WTC11 (cell line): ENCODE measurements around the gene DNASE1L3. TPM values are rescaled to one million over a fixed set of nuclear protein-coding genes. Genes with fewer than 3 reads are reported as not detected.

ENCODE experiments used
- ATAC-seq: fragments of 200-7000 bp; cut with Tn5 transposase; 2 replicates; pipeline ENCODE4 v1.10.0; 2021; ENCODE audit warnings: mild to moderate bottlenecking, moderate library complexity
- CTCF ChIA-PET: fragments of 300-600 bp; sonication (Branson Sonifier 250); formaldehyde crosslinking; loops from one replicate; lab custom pipeline; 2021; ENCODE audit warnings: antibody characterized with exemption; lab: Charles Lee
- POLR2A ChIA-PET: fragments of 350-600 bp; sonication (Branson Sonifier 250); formaldehyde crosslinking; loops from one replicate; lab custom pipeline; 2021; ENCODE audit warnings: antibody characterized with exemption; lab: Charles Lee
- DNase-seq: peaks from one replicate; pipeline ENCODE4 v3.0.0; 2021; ENCODE audit warnings: low spot score
- H3K27ac Mint-ChIP-seq: 2 replicates; pipeline ENCODE4 v1.8.0; 2021; ENCODE audit warnings: mixed read lengths
- H3K27me3 Mint-ChIP-seq: 2 replicates; pipeline ENCODE4 v1.8.0; 2021; ENCODE audit warnings: low read depth, mild to moderate bottlenecking, moderate library complexity, mixed read lengths
- H3K36me3 Mint-ChIP-seq: 2 replicates; pipeline ENCODE4 v1.8.0; 2021; ENCODE audit warnings: mixed read lengths
- H3K4me1 Mint-ChIP-seq: 2 replicates; pipeline ENCODE4 v1.8.0; 2022; ENCODE audit warnings: mixed read lengths
- H3K4me3 Mint-ChIP-seq: 2 replicates; pipeline ENCODE4 v1.8.0; 2021; ENCODE audit warnings: mild to moderate bottlenecking, moderate library complexity, mixed read lengths
- H3K9me3 Mint-ChIP-seq: 2 replicates; pipeline ENCODE4 v1.8.0; 2021; ENCODE audit warnings: mixed read lengths
- ATF6 ChIP-seq: sonication (generic); formaldehyde crosslinking; IDR thresholded peaks from 2 replicates; pipeline ENCODE4 v1.8.1; 2023; ENCODE audit warnings: mild to moderate bottlenecking, missing genetic modification reagents
- EMX1 ChIP-seq: fragments of 250-450 bp; sonication (Bioruptor Pico); IDR thresholded peaks from 2 replicates; pipeline ENCODE4 v1.8.0; 2021; ENCODE audit warnings: mild to moderate bottlenecking
- FOXK1 ChIP-seq: sonication (generic); formaldehyde crosslinking; IDR thresholded peaks from 2 replicates; pipeline ENCODE4 v1.8.0; 2022; ENCODE audit warnings: mild to moderate bottlenecking, moderate library complexity, missing genetic modification reagents
- FOXP4 ChIP-seq: sonication (generic); formaldehyde crosslinking; IDR thresholded peaks from 2 replicates; pipeline ENCODE4 v1.8.0; 2022; ENCODE audit warnings: mild to moderate bottlenecking, missing genetic modification reagents
- GABPB1 ChIP-seq: sonication (generic); formaldehyde crosslinking; IDR thresholded peaks from 2 replicates; pipeline ENCODE4 v1.8.1; 2023; ENCODE audit warnings: mild to moderate bottlenecking, missing genetic modification reagents
- GRHL2 ChIP-seq: fragments of 250-450 bp; sonication (Bioruptor Pico); IDR thresholded peaks from 2 replicates; pipeline ENCODE4 v1.8.0; 2022; ENCODE audit warnings: mild to moderate bottlenecking, moderate library complexity; ENCODE audit not compliant: insufficient replicate concordance, severe bottlenecking
- MLX ChIP-seq: sonication (generic); formaldehyde crosslinking; IDR thresholded peaks from 2 replicates; pipeline ENCODE4 v1.8.1; 2023; ENCODE audit warnings: mild to moderate bottlenecking, missing genetic modification reagents, moderate library complexity
- NR2C2 ChIP-seq: sonication (generic); formaldehyde crosslinking; IDR thresholded peaks from 2 replicates; pipeline ENCODE4 v1.8.0; 2022; ENCODE audit warnings: mild to moderate bottlenecking, missing genetic modification reagents
- PRDM15 ChIP-seq: sonication (generic); formaldehyde crosslinking; IDR thresholded peaks from 2 replicates; pipeline ENCODE4 v1.8.0; 2022; ENCODE audit warnings: missing genetic modification reagents
- SMAD4 ChIP-seq: sonication (generic); formaldehyde crosslinking; IDR thresholded peaks from 2 replicates; pipeline ENCODE4 v1.8.0; 2022; ENCODE audit warnings: mild to moderate bottlenecking, missing genetic modification reagents
- TP53 ChIP-seq: sonication (generic); formaldehyde crosslinking; IDR thresholded peaks from 2 replicates; pipeline ENCODE4 v1.8.1; 2023; ENCODE audit warnings: mild to moderate bottlenecking, missing genetic modification reagents
- ZNF281 ChIP-seq: sonication (generic); formaldehyde crosslinking; IDR thresholded peaks from 2 replicates; pipeline ENCODE4 v1.8.0; 2023; ENCODE audit warnings: mild to moderate bottlenecking, missing genetic modification reagents
- ZNF317 ChIP-seq: sonication (generic); formaldehyde crosslinking; IDR thresholded peaks from 2 replicates; pipeline ENCODE4 v1.8.1; 2023; ENCODE audit warnings: low read depth, mild to moderate bottlenecking, moderate library complexity, missing genetic modification reagents, borderline replicate concordance
- ZNF423 ChIP-seq: fragments of 250-450 bp; sonication (Bioruptor Pico); IDR thresholded peaks from 2 replicates; pipeline ENCODE4 v2.1.2; 2022; ENCODE audit warnings: mild to moderate bottlenecking, moderate library complexity
- ZNF671 ChIP-seq: fragments of 250-450 bp; sonication (Bioruptor Pico); IDR thresholded peaks from 2 replicates; pipeline ENCODE4 v1.8.0; 2021; ENCODE audit warnings: mild to moderate bottlenecking
- total RNA-seq: library from RNA; stranded (reverse); gene quantifications from 3 replicates; pipeline ENCODE4 v1.2.3, GENCODE V29; 2021

DNASE1L3 gene
- total RNA-seq, 1 experiment from 2014 or later = not detected

GRCh38 chr3:58175187-58175436 lies 35.7 kb downstream of the DNASE1L3 start:
- H3K36me3 Mint-ChIP-seq = peaks cover 12% of the 10 kb centered on the region
- ATAC-seq (no peak), DNase-seq (no peak)
- POLR2A ChIA-PET = no interaction called here
- H3K4me1 Mint-ChIP-seq = peaks cover 43% of the 10 kb centered on the region
- CTCF ChIA-PET = interaction anchor here (0.6 to 6.2 kb wide), 8 partner anchors 8 to 171 kb away, joined by 3 to 88 read pairs (median 14); partner anchors contain the start of genes FLNB, HTD2 and RPP14
- no peaks in the 10 kb centered on the region for H3K9me3 Mint-ChIP-seq
- H3K27ac Mint-ChIP-seq = no peak overlapping the region
- no peak overlapping the region for H3K4me3 Mint-ChIP-seq
- peaks cover 8% of the 10 kb centered on the region; the same call in 1 of the 2 replicates for H3K27me3 Mint-ChIP-seq
- no peak for TF ChIP-seq ZNF281 (CRISPR knock-in tag)
- no peak for TF ChIP-seq NR2C2 (CRISPR knock-in tag)
- TF ChIP-seq TP53 (CRISPR knock-in tag) = no peak
- no peak for TF ChIP-seq FOXK1 (CRISPR knock-in tag)
- TF ChIP-seq PRDM15 = no peak
- TF ChIP-seq SMAD4 (CRISPR knock-in tag) = no peak
- no peak for TF ChIP-seq ZNF671 (CRISPR knock-in tag)
- no peak for TF ChIP-seq ZNF317
- TF ChIP-seq FOXP4 = no peak
- no peak for TF ChIP-seq GRHL2 (CRISPR knock-in tag)
- no peak for TF ChIP-seq GABPB1
- TF ChIP-seq MLX (CRISPR knock-in tag) = no peak
- no peak for TF ChIP-seq EMX1 (CRISPR knock-in tag)
- no peak for TF ChIP-seq ZNF423 (CRISPR knock-in tag)
- TF ChIP-seq ATF6 (CRISPR knock-in tag) = no peak
